RWPE2 (cell line): Measurements from ENCODE around the gene RELN.

Experiments
- ATAC-seq: fragments of 200-7000 bp; cut with Tn5 transposase; 3 replicates; pipeline ENCODE4 v1.9.1; 2021; ENCODE audit warnings: low read depth
- DNase-seq: peaks from one replicate; pipeline ENCODE4 v3.0.0-alpha.2; 2020; ENCODE audit warnings: low spot score
- H3K27ac ChIP-seq: fragments of 450-650 bp; 2 replicates; pipeline ENCODE4 v1.5.1; 2017; ENCODE audit warnings: mild to moderate bottlenecking; ENCODE audit not compliant: poor library complexity, severe bottlenecking
- H3K27me3 ChIP-seq: fragments of 250-450 bp; sonication (Bioruptor Pico); 2 replicates; pipeline ENCODE4 v1.5.1; 2021; ENCODE audit warnings: mild to moderate bottlenecking, moderate library complexity; ENCODE audit not compliant: insufficient read depth, poor library complexity, severe bottlenecking
- H3K36me3 ChIP-seq: fragments of 250-450 bp; sonication (Bioruptor Pico); 2 replicates; pipeline ENCODE4 v1.5.1; 2020; ENCODE audit warnings: low read depth, mild to moderate bottlenecking, moderate library complexity
- H3K4me1 ChIP-seq: fragments of 250-450 bp; sonication (Bioruptor Pico); 2 replicates; pipeline ENCODE4 v1.5.1; 2021; ENCODE audit warnings: mild to moderate bottlenecking, moderate library complexity; ENCODE audit not compliant: insufficient read depth, poor library complexity, severe bottlenecking
- H3K4me3 ChIP-seq: fragments of 250-450 bp; sonication (Bioruptor Pico); 2 replicates; pipeline ENCODE4 v1.5.1; 2021; ENCODE audit warnings: mild to moderate bottlenecking, moderate library complexity; ENCODE audit not compliant: severe bottlenecking
- H3K9me3 ChIP-seq: fragments of 250-450 bp; sonication (Bioruptor Pico); 2 replicates; pipeline ENCODE4 v1.5.1; 2021; ENCODE audit warnings: mild to moderate bottlenecking, moderate library complexity; ENCODE audit not compliant: severe bottlenecking
- TF ChIP-seq, protein P1 (sequence below): fragments of 450-650 bp; IDR thresholded peaks from one replicate; pipeline ENCODE4 v1.5.1; 2017; ENCODE audit warnings: mild to moderate bottlenecking, moderate library complexity; ENCODE audit not compliant: poor library complexity, severe bottlenecking

RELN gene

GRCh38 chr7:103894656-103895596 lies 94.5 kb downstream of the RELN start:
- Histone ChIP-seq H3K27ac (no peak overlapping the region), H3K36me3 (no peaks in the 10 kb centered on the region), H3K4me1 (no peaks in the 10 kb centered on the region), H3K9me3 (no peaks in the 10 kb centered on the region), H3K27me3 (peaks cover 3% of the 10 kb centered on the region), H3K4me3 (no peak overlapping the region)
- DNase-seq (no peak), ATAC-seq (no peak)
- TF ChIP-seq, protein P1, sequence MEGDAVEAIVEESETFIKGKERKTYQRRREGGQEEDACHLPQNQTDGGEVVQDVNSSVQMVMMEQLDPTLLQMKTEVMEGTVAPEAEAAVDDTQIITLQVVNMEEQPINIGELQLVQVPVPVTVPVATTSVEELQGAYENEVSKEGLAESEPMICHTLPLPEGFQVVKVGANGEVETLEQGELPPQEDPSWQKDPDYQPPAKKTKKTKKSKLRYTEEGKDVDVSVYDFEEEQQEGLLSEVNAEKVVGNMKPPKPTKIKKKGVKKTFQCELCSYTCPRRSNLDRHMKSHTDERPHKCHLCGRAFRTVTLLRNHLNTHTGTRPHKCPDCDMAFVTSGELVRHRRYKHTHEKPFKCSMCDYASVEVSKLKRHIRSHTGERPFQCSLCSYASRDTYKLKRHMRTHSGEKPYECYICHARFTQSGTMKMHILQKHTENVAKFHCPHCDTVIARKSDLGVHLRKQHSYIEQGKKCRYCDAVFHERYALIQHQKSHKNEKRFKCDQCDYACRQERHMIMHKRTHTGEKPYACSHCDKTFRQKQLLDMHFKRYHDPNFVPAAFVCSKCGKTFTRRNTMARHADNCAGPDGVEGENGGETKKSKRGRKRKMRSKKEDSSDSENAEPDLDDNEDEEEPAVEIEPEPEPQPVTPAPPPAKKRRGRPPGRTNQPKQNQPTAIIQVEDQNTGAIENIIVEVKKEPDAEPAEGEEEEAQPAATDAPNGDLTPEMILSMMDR, result no peak

- Histone ChIP-seq H3K4me3 (no peak overlapping the region), H3K27ac (no peak overlapping the region), H3K9me3 (no peaks in the 10 kb centered on the region), H3K4me1 (no peaks in the 10 kb centered on the region), H3K27me3 (peaks cover 3% of the 10 kb centered on the region), H3K36me3 (no peaks in the 10 kb centered on the region)
- TF ChIP-seq, protein P1, result no peak
- DNase-seq (no peak), ATAC-seq (no peak)
These were observed 96.1 kb downstream of the RELN start for GRCh38 chr7:103893350-103893749.

GRCh38 chr7:103889451-103889850 lies 100.0 kb downstream of the RELN start:
- DNase-seq (no peak), ATAC-seq (no peak)
- Histone ChIP-seq H3K27ac (no peak overlapping the region), H3K4me1 (no peaks in the 10 kb centered on the region), H3K27me3 (peaks cover under 1% of the 10 kb centered on the region), H3K36me3 (no peaks in the 10 kb centered on the region), H3K4me3 (no peak overlapping the region), H3K9me3 (no peaks in the 10 kb centered on the region)
- TF ChIP-seq, protein P1, result no peak

GRCh38 chr7:103888603-103889153 lies 100.8 kb downstream of the RELN start:
- Histone ChIP-seq H3K27ac (no peak overlapping the region), H3K9me3 (no peaks in the 10 kb centered on the region), H3K27me3 (no peaks in the 10 kb centered on the region), H3K4me3 (no peak overlapping the region), H3K4me1 (no peaks in the 10 kb centered on the region), H3K36me3 (no peaks in the 10 kb centered on the region)
- DNase-seq (no peak), ATAC-seq (no peak)
- TF ChIP-seq, protein P1, result no peak
